ENCODE results near the gene MFAP3L.
"Not testable (repeated sequence)": the region's sequence is repeated elsewhere in the genome, so short reads cannot be mapped to it uniquely, and the experiment has no call there.

Gene MFAP3L

DNA sequence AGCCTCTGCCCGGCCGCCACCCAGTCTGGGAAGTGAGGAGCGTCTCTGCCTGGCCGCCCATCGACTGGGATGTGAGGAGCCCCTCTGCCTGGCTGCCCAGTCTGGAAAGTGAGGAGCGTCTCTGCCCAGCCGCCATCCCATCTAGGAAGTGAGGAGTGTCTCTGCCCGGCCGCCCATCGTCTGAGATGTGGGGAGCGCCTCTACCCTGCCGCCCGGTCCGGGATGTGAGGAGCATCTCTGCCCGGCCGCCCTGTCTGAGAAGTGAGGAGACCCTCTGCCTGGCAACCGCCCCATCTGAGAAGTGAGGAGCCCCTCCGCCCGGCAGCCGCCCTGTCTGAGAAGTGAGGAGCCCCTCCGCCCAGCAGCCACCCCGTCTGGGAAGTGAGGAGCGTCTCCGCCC lies 20.0 kb upstream of the MFAP3L start:
- not testable (repeated sequence) for H3K4me1 ChIP-seq (ENCODE audit: control insufficient read depth, insufficient read depth, low read length); H3K27me3 ChIP-seq (ENCODE audit: control insufficient read depth, insufficient read depth, low read length); H3K4me3 ChIP-seq (ENCODE audit: low read length); H3K9me3 ChIP-seq (ENCODE audit: control insufficient read depth, insufficient read depth, low read length); DNase-seq (ENCODE audit: low read depth, low spot score); H3K36me3 ChIP-seq (ENCODE audit: control insufficient read depth, insufficient read depth, low read length); H3K27ac ChIP-seq (ENCODE audit: low read length)
- WGBS (ENCODE audit: insufficient coverage, insufficient read length): no CpG with 5 or more reads among the region's 24 CpGs

DNA sequence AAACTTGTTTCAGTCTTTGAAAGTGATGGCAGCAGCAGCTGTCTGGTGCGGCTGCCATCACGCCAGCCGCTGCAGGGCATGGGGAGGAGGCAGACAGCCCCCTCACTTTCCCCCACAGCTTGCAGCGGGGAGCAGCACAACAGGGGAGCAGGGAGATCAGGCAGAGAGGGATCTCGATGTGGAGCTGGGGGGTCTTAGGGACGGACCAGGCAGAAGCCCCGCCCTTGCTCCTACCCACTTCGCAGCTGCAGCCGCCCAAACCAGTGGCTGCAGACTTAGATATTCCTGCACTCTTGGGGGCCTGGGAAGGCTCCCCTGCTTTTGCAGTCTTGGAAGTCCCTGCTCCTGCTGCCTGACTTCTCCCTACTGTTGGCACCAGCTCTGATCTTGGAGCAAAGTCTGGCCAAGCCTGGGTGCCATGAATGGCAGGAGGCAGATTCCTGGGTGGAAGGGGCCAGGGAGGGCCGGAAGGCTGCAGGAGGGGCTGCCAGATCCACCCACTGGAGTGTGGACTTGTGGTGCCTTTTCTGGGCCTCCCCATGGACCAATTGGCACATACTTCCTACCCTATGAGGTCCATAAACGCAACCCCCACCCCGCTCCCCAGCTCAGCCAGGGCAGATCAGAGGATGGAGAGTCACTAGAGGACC lies 14.0 kb upstream of the MFAP3L start:
- Histone ChIP-seq H3K27me3 (ENCODE audit: control insufficient read depth, insufficient read depth, low read length) (no peaks in the 10 kb centered on the region), H3K4me1 (ENCODE audit: control insufficient read depth, insufficient read depth, low read length) (no peaks in the 10 kb centered on the region), H3K9me3 (ENCODE audit: control insufficient read depth, insufficient read depth, low read length) (no peaks in the 10 kb centered on the region), H3K36me3 (ENCODE audit: control insufficient read depth, insufficient read depth, low read length) (no peaks in the 10 kb centered on the region), H3K27ac (ENCODE audit: low read length) (no peak overlapping the region), H3K4me3 (ENCODE audit: low read length) (no peak overlapping the region)
- no peak for DNase-seq (ENCODE audit: low read depth, low spot score)
- no CpG with 5 or more reads among the region's 12 CpGs for WGBS (ENCODE audit: insufficient coverage, insufficient read length)

DNA sequence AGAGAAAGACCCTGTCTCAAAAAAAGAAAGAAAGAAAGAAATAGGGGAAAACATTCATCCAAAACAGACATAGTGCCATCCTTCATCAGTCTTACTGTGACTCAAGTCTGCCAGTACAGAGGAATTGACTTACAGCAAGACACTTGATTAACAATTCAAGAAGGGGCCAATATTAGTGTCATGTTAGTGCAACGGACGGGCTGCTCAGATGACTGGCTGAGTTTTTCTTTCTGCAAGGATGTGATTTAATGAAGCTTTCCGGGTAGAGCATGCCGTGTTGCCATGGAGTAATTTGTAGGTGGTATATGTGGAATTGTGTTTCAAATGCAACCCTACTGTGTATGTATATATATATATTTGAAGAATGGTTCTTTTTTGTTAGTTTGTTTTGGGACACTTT lies 12.6 kb upstream of the MFAP3L start:
- H3K4me3 ChIP-seq (ENCODE audit: low read length): no peak overlapping the region
- H3K27ac ChIP-seq (ENCODE audit: low read length): no peak overlapping the region
- no peaks in the 10 kb centered on the region for H3K27me3 ChIP-seq (ENCODE audit: control insufficient read depth, insufficient read depth, low read length)
- DNase-seq (ENCODE audit: low read depth, low spot score): no peak
- H3K9me3 ChIP-seq (ENCODE audit: control insufficient read depth, insufficient read depth, low read length): no peaks in the 10 kb centered on the region
- H3K4me1 ChIP-seq (ENCODE audit: control insufficient read depth, insufficient read depth, low read length): no peaks in the 10 kb centered on the region
- no CpG with 5 or more reads among the region's 4 CpGs for WGBS (ENCODE audit: insufficient coverage, insufficient read length)
- no peaks in the 10 kb centered on the region for H3K36me3 ChIP-seq (ENCODE audit: control insufficient read depth, insufficient read depth, low read length)

DNA sequence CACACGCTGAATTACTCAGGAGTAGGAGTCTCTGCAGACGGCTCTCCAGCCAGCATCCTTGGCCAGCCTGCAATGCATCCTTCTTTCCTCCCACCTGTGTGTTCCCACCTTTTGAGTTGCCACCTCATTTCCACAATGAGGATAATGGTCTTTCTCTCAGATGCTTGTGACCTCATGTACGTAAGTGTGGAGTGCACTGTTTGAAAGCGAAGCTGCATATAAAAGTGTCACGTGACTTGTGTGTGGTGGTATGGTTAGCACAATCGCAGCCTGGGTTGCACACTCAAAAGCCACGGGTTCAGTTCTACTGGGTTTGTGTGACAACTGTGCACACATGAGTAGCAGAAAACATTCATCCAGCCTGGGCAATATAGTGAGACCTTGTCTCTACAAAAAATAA lies 12.0 kb upstream of the MFAP3L start:
- H3K9me3 ChIP-seq (ENCODE audit: control insufficient read depth, insufficient read depth, low read length): no peaks in the 10 kb centered on the region
- no peak overlapping the region for H3K27ac ChIP-seq (ENCODE audit: low read length)
- H3K4me3 ChIP-seq (ENCODE audit: low read length): no peak overlapping the region
- H3K36me3 ChIP-seq (ENCODE audit: control insufficient read depth, insufficient read depth, low read length): no peaks in the 10 kb centered on the region
- no peak for DNase-seq (ENCODE audit: low read depth, low spot score)
- H3K4me1 ChIP-seq (ENCODE audit: control insufficient read depth, insufficient read depth, low read length): no peaks in the 10 kb centered on the region
- WGBS (ENCODE audit: insufficient coverage, insufficient read length): no CpG with 5 or more reads among the region's 7 CpGs
- H3K27me3 ChIP-seq (ENCODE audit: control insufficient read depth, insufficient read depth, low read length): no peaks in the 10 kb centered on the region

DNA sequence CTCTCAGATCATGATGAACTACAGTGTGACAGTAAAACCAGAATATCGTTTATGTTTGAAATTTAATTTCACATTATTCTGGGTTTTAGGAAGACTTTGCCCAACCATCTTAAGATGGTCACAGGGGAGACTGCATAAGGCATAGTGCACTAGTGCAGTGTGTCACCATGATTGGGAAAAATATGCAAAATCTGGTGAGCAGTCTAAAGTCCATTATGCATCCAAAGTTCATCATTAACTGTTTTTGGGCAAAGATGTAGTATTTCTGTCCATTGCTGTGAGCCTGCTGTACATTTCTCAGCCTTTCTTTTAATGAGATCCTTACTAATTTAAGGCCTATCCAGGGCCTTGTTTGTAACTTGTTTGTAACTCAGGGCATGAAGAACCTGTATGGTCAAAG lies 11.3 kb upstream of the MFAP3L start:
- no peaks in the 10 kb centered on the region for H3K4me1 ChIP-seq (ENCODE audit: control insufficient read depth, insufficient read depth, low read length)
- H3K36me3 ChIP-seq (ENCODE audit: control insufficient read depth, insufficient read depth, low read length): no peaks in the 10 kb centered on the region
- H3K27ac ChIP-seq (ENCODE audit: low read length): no peak overlapping the region
- H3K4me3 ChIP-seq (ENCODE audit: low read length): no peak overlapping the region
- DNase-seq (ENCODE audit: low read depth, low spot score): no peak
- no CpG with 5 or more reads among the region's 1 CpG for WGBS (ENCODE audit: insufficient coverage, insufficient read length)
- no peaks in the 10 kb centered on the region for H3K27me3 ChIP-seq (ENCODE audit: control insufficient read depth, insufficient read depth, low read length)
- H3K9me3 ChIP-seq (ENCODE audit: control insufficient read depth, insufficient read depth, low read length): no peaks in the 10 kb centered on the region; the same call in 1 of the 2 replicates

DNA sequence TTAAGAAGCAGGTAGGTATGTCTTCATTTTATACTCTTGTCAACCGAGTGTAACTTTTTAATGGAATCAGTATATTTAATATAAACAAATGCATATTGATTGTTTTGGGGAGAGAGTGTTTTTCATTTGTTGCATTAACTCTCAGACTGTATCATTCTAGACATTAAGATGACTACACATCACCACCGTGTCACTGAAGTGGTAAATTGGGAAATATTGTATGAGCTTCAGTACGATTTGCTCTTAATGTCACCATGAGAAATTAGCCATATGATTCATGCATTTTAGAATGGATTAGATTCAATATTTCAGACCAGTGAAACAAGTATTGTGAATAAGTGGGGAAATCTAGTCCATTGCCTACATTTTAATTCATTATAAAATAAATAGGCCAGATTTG lies 9.7 kb upstream of the MFAP3L start:
- H3K27ac ChIP-seq (ENCODE audit: low read length): no peak overlapping the region
- WGBS (ENCODE audit: insufficient coverage, insufficient read length): no CpG with 5 or more reads among the region's 3 CpGs
- no peaks in the 10 kb centered on the region for H3K4me1 ChIP-seq (ENCODE audit: control insufficient read depth, insufficient read depth, low read length)
- H3K27me3 ChIP-seq (ENCODE audit: control insufficient read depth, insufficient read depth, low read length): no peaks in the 10 kb centered on the region
- no peaks in the 10 kb centered on the region for H3K36me3 ChIP-seq (ENCODE audit: control insufficient read depth, insufficient read depth, low read length)
- no peak for DNase-seq (ENCODE audit: low read depth, low spot score)
- no peaks in the 10 kb centered on the region; the same call in 1 of the 2 replicates for H3K9me3 ChIP-seq (ENCODE audit: control insufficient read depth, insufficient read depth, low read length)
- H3K4me3 ChIP-seq (ENCODE audit: low read length): no peak overlapping the region

DNA sequence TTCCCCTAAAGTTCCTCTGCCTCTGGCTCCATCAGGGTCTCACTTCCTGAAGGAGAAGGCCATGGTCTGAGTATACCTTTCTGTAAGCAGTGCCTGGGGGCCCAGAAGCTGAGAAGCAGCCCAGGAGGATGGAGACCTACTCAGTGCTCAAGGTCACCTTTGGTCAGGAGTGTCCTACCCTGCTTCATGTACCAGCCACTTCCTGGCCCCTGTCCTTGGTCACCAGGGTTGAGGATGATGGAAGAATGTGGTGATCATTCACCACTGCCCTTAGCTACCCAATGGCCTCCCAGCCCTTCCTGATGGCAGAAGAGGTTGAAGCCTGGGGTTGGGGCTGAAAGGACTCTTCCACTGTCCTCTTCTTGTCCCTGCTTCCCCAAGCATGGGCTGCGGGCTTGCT lies 9.0 kb upstream of the MFAP3L start:
- Histone ChIP-seq H3K27me3 (ENCODE audit: control insufficient read depth, insufficient read depth, low read length) (no peaks in the 10 kb centered on the region), H3K4me1 (ENCODE audit: control insufficient read depth, insufficient read depth, low read length) (no peaks in the 10 kb centered on the region), H3K27ac (ENCODE audit: low read length) (no peak overlapping the region), H3K4me3 (ENCODE audit: low read length) (no peak overlapping the region), H3K36me3 (ENCODE audit: control insufficient read depth, insufficient read depth, low read length) (no peaks in the 10 kb centered on the region), H3K9me3 (ENCODE audit: control insufficient read depth, insufficient read depth, low read length) (no peaks in the 10 kb centered on the region; the same call in 1 of the 2 replicates)
- DNase-seq (ENCODE audit: low read depth, low spot score): no peak
- WGBS (ENCODE audit: insufficient coverage, insufficient read length): no CpG with 5 or more reads among the region's 1 CpG

DNA sequence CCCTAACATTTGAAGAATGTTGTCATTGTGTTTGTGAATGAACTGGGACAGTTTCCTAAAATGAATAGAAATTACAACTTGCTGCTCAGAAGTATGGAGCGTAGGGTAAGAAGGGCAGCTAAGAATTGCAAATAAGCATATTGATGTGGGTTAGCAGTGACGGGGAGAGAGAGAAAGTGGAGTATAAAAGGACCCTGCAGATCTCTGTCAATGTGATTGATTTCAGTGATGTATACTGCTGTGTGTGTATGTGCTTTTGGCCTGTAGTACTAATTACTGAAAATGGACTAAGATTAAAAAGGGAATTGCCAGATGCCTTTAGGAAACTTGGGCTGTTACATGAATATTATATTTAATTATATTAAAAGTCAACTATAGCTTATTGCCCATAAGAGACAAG lies 7.8 kb upstream of the MFAP3L start:
- Histone ChIP-seq H3K36me3 (ENCODE audit: control insufficient read depth, insufficient read depth, low read length) (no peaks in the 10 kb centered on the region), H3K9me3 (ENCODE audit: control insufficient read depth, insufficient read depth, low read length) (no peaks in the 10 kb centered on the region; the same call in 1 of the 2 replicates), H3K4me3 (ENCODE audit: low read length) (no peak overlapping the region), H3K27me3 (ENCODE audit: control insufficient read depth, insufficient read depth, low read length) (no peaks in the 10 kb centered on the region), H3K27ac (ENCODE audit: low read length) (no peak overlapping the region), H3K4me1 (ENCODE audit: control insufficient read depth, insufficient read depth, low read length) (no peaks in the 10 kb centered on the region)
- no CpG with 5 or more reads among the region's 2 CpGs for WGBS (ENCODE audit: insufficient coverage, insufficient read length)
- no peak for DNase-seq (ENCODE audit: low read depth, low spot score)

DNA sequence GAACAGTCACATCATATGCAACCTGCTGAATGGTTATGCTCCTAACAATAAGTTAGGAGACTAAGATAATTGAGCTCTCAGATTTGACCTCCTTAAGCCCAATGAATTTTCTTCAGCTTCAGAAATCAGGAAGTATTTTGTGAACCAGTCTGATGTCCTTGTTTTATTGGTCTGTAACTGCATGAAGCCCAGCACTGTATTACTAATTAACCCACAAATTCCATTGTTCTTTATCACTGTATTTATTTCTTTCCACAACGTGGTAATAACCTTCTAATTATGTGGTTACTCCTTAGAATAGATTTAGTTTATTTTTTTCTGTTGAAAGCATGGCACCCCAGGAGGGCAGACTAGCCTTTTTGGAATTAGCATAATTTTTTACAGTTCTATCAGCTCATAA lies 3.9 kb upstream of the MFAP3L start:
- WGBS (ENCODE audit: insufficient coverage, insufficient read length): no CpG with 5 or more reads among the region's 1 CpG
- no peaks in the 10 kb centered on the region for H3K36me3 ChIP-seq (ENCODE audit: control insufficient read depth, insufficient read depth, low read length)
- H3K4me3 ChIP-seq (ENCODE audit: low read length): no peak overlapping the region
- DNase-seq (ENCODE audit: low read depth, low spot score): no peak
- no peak overlapping the region for H3K27ac ChIP-seq (ENCODE audit: low read length)
- peaks cover 6% of the 10 kb centered on the region; the same call in 1 of the 2 replicates for H3K27me3 ChIP-seq (ENCODE audit: control insufficient read depth, insufficient read depth, low read length)
- no peaks in the 10 kb centered on the region; the same call in 1 of the 2 replicates for H3K9me3 ChIP-seq (ENCODE audit: control insufficient read depth, insufficient read depth, low read length)
- H3K4me1 ChIP-seq (ENCODE audit: control insufficient read depth, insufficient read depth, low read length): peaks cover 2% of the 10 kb centered on the region; the same call in 1 of the 2 replicates

DNA sequence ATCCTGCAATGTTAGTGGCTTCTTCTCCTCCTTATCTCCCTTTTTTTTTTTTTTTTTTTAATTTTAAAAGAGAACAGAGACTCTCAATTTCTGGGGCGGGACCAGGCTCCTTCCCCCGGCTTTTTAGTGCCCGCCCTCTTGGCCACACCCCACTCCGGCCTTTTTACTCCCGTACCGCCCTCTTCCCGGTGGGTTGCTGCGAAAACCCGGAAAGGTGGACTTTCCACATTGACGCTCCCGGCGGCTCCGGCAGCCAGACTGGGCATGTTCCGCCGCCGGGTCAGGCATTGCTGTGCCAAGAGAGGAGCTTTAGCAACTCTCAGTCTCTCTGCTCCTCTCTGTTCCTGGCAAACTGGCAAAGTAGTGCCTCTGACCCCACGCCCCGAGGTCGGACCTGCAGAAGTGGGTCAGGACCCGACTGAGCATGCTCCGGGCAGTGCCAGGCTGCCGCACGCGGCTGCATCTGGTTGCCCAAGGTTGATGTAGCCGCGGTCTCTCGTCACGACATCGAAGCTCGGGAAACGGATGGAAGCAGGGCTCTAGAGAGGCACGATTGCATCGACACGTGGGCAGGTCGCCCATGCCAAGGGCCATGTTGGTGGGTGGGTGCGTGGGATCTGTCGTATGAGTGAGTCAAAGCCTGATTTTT lies 1.1 kb upstream of the MFAP3L start:
- Histone ChIP-seq H3K4me3 (ENCODE audit: low read length) (peak overlapping the region; percentile 30; the same call in 1 of the 2 replicates), H3K27me3 (ENCODE audit: control insufficient read depth, insufficient read depth, low read length) (peaks cover 6% of the 10 kb centered on the region; the same call in 1 of the 2 replicates), H3K27ac (ENCODE audit: low read length) (no peak overlapping the region), H3K9me3 (ENCODE audit: control insufficient read depth, insufficient read depth, low read length) (no peaks in the 10 kb centered on the region), H3K36me3 (ENCODE audit: control insufficient read depth, insufficient read depth, low read length) (no peaks in the 10 kb centered on the region), H3K4me1 (ENCODE audit: control insufficient read depth, insufficient read depth, low read length) (peaks cover 2% of the 10 kb centered on the region; the same call in 1 of the 2 replicates)
- whole genome bisulfite sequencing (ENCODE audit: insufficient coverage, insufficient read length): no CpG with 5 or more reads among the region's 37 CpGs
- DNase-seq (ENCODE audit: low read depth, low spot score): peak; percentile 78

Data from iPS DF 6.9 (cell line).